Activated CD4-positive, alpha-beta T cell treated with anti-CD3 and anti-CD28 coated beads, Interleukin-2, amount 10 ng/mL, durations not matched to agents 24 days and 14 days (primary cell): Measurements from ENCODE around the gene NLRP8. TPM values are rescaled to one million over a fixed set of nuclear protein-coding genes. Genes with fewer than 3 reads are reported as not detected.
"Not testable (repeated sequence)": the region's sequence is repeated elsewhere in the genome, so short reads cannot be mapped to it uniquely, and the experiment has no call there.

ENCODE experiments used
- DNase-seq: peaks from one replicate; pipeline ENCODE4 v3.0.0; 2022
- H3K27ac Mint-ChIP-seq: one replicate; pipeline ENCODE4 v1.8.0; 2022; ENCODE audit warnings: mild to moderate bottlenecking, mixed read lengths
- H3K27me3 Mint-ChIP-seq: one replicate; pipeline ENCODE4 v1.8.0; 2022; ENCODE audit warnings: mixed read lengths
- H3K36me3 Mint-ChIP-seq: one replicate; pipeline ENCODE4 v1.8.0; 2022; ENCODE audit warnings: low read depth, mild to moderate bottlenecking, mixed read lengths
- H3K4me1 Mint-ChIP-seq: one replicate; pipeline ENCODE4 v1.8.0; 2021; ENCODE audit warnings: mixed read lengths
- H3K4me3 Mint-ChIP-seq: one replicate; pipeline ENCODE4 v1.8.0; 2022; ENCODE audit warnings: mild to moderate bottlenecking, moderate library complexity, mixed read lengths
- H3K9me3 Mint-ChIP-seq: one replicate; pipeline ENCODE4 v1.8.0; 2021; ENCODE audit warnings: mixed read lengths
- intact Hi-C: fragments of 100-400 bp; cut with micrococcal nuclease; formaldehyde crosslinking; loops from one replicate; pipeline ENCODE4 v1.15.1; 2023
- total RNA-seq: library from RNA; stranded (reverse); gene quantifications from 2 replicates; pipeline ENCODE4 v1.2.3, GENCODE V29; 2022

The NLRP8 gene
- total RNA-seq, 1 donor from 2014 or later, result not detected

DNA sequence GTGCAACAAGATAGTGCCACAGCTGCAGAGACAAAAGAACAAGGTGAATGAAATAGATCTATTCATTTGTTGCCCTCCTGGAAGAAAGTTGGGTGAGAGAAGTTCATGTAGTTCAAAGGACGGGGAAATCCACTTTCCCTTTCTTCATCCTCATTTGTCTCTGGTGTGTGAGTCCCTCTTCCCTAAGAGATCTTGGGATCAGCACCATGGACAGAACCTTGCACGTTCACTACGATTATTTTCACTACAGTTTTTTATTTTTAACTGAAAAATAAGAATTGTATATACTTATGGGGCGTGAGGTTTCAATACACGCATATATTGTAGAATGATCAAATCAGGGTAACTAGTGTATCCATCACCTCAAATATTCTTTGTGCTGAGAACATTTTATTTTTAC, 68.1 kb downstream of the NLRP8 start:
- DNase-seq, result no peak
- intact Hi-C loops, result no loop called here
- peaks cover 23% of the 10 kb centered on the region for H3K9me3 Mint-ChIP-seq
- H3K4me1 Mint-ChIP-seq, result no peaks in the 10 kb centered on the region
- no peak overlapping the region for H3K27ac Mint-ChIP-seq
- H3K27me3 Mint-ChIP-seq, result no peaks in the 10 kb centered on the region
- no peaks in the 10 kb centered on the region for H3K36me3 Mint-ChIP-seq
- no peak overlapping the region for H3K4me3 Mint-ChIP-seq

GRCh38 chr19:56019325-56019724, 71.7 kb downstream of the NLRP8 start:
- intact Hi-C loops, H3K27ac Mint-ChIP-seq, H3K4me1 Mint-ChIP-seq, H3K4me3 Mint-ChIP-seq, DNase-seq, H3K36me3 Mint-ChIP-seq, H3K27me3 Mint-ChIP-seq: not testable (repeated sequence)
- peaks cover 25% of the 10 kb centered on the region for H3K9me3 Mint-ChIP-seq

- H3K36me3 Mint-ChIP-seq, H3K4me1 Mint-ChIP-seq, H3K27me3 Mint-ChIP-seq, intact Hi-C loops, H3K4me3 Mint-ChIP-seq, H3K27ac Mint-ChIP-seq, DNase-seq: not testable (repeated sequence)
- peaks cover 22% of the 10 kb centered on the region for H3K9me3 Mint-ChIP-seq
Observed at GRCh38 chr19:56020355-56020975, 72.8 kb downstream of the NLRP8 start.

GRCh38 chr19:56026769-56027168, 79.1 kb downstream of the NLRP8 start:
- H3K27me3 Mint-ChIP-seq, result no peaks in the 10 kb centered on the region

More at GRCh38 chr19:56026769-56027168, 79.1 kb downstream of the NLRP8 start:
- Mint-ChIP-seq H3K36me3 (no peaks in the 10 kb centered on the region), H3K4me3 (no peak overlapping the region), H3K9me3 (peaks cover 14% of the 10 kb centered on the region), H3K27ac (no peak overlapping the region), H3K4me1 (no peaks in the 10 kb centered on the region)
- intact Hi-C loops, result no loop called here
- DNase-seq, result no peak

Other genes starting within 250 kb of the NLRP8 start
- not detected in 2 replicates for gene NLRP9, start 209.4 kb upstream of the NLRP8 start, total RNA-seq
- not detected in 2 replicates for gene RFPL4A, start 188.7 kb upstream of the NLRP8 start, total RNA-seq
- not detected in 2 replicates for gene RFPL4AL1, start 178.7 kb upstream of the NLRP8 start, total RNA-seq
- not detected in 2 replicates for gene NLRP11, start 115.8 kb upstream of the NLRP8 start, total RNA-seq
- gene NLRP4, start 111.3 kb upstream of the NLRP8 start, total RNA-seq, result not detected in 2 replicates
- gene NLRP13, start 15.5 kb upstream of the NLRP8 start, total RNA-seq, result not detected in 2 replicates
- not detected in 2 replicates for gene NLRP5, start 38.9 kb downstream of the NLRP8 start, total RNA-seq
- 36.4 and 37.0 TPM in 2 replicates for gene ZNF787, start 173.5 kb downstream of the NLRP8 start, total RNA-seq
- 35.5 and 35.7 TPM in 2 replicates for gene ZNF444, start 193.5 kb downstream of the NLRP8 start, total RNA-seq
- gene GALP, start 228.2 kb downstream of the NLRP8 start, total RNA-seq, result not detected in 2 replicates
- not detected in 2 replicates for gene ZSCAN5B, start 250.0 kb downstream of the NLRP8 start, total RNA-seq